Left lung (tissue), 10 donors: Measurements from ENCODE around the gene SLC28A3. TPM values are rescaled to one million over a fixed set of nuclear protein-coding genes. Genes with fewer than 3 reads are reported as not detected.

Experiments used
- ATAC-seq: fragments of 200-7000 bp; cut with Tn5 transposase; one replicate; pipeline ENCODE4 v1.9.1; 2020; ENCODE audit warnings: moderate library complexity
- DNase-seq, 4 donors: peaks; one replicate each; pipeline ENCODE4 v3.0.0-alpha.2; 2013 to 2020
- H3K27ac ChIP-seq, 2 donors: fragments of 200-600 bp; sonication (generic) in 1 of 2; one replicate each; pipeline versions ENCODE4 v1.5.0 to v1.8.0; 2020 to 2021
- H3K27me3 ChIP-seq, 2 donors: fragments of 200-600 bp; sonication (generic) in 1 of 2; one replicate each; pipeline versions ENCODE4 v1.5.0 to v1.8.0; 2020 to 2021
- H3K36me3 ChIP-seq, 2 donors: fragments of 200-600 bp; sonication (generic) in 1 of 2; one replicate each; pipeline versions ENCODE4 v1.5.0 to v1.8.0; 2020 to 2021
- H3K4me1 ChIP-seq, 2 donors: fragments of 200-600 bp; one replicate each; pipeline ENCODE4 v1.8.0; 2021
- H3K4me3 ChIP-seq, 2 donors: fragments of 200-600 bp; sonication (generic) in 1 of 2; one replicate each; pipeline versions ENCODE4 v1.5.0 to v1.8.0; 2020 to 2021; ENCODE audit warnings: mild to moderate bottlenecking in 1 of 2
- H3K9me3 ChIP-seq, 2 donors: fragments of 200-600 bp; sonication (generic) in 1 of 2; one replicate each; pipeline versions ENCODE4 v1.5.0 to v1.8.0; 2020 to 2021
- CTCF ChIP-seq, 2 donors: fragments of 200-600 bp; sonication (generic) in 1 of 2; IDR thresholded peaks; one replicate each; pipeline versions ENCODE4 v1.5.0 to v1.8.0; 2021; ENCODE audit warnings: antibody characterized with exemption in 2 of 2
- intact Hi-C, 2 donors: fragments of 100-400 bp; cut with DNase I; formaldehyde crosslinking; loops; one replicate each; pipeline versions ENCODE4 v1.11.2 to v1.14.2; 2022
- polyA plus RNA-seq, 6 donors: library from polyadenylated mRNA; unstranded; fragments of 120-200 nt; gene quantifications; one replicate each; pipeline ENCODE4 v1.2.1, GENCODE V29; 2013; ENCODE audit not compliant: insufficient read length in 6 of 6
- total RNA-seq, 2 donors: library from RNA; stranded (reverse); fragmentation: NEBNext Ultra II Directional; extraction: Animal tissue kit (Norgen Biotek cat#: 25700); gene quantifications; one replicate each; pipeline ENCODE4 v1.2.1, GENCODE V29; 2021
- donor health status: DM: no; HTN: yes; CAD: no.
- donor health status: DM: no; HTN: no; CAD: no.

The SLC28A3 gene
- total and polyA plus RNA-seq, 8 donors, result 0.23 to 1.5 (median 0.30) TPM

- intact Hi-C loops, result no loop called here
- Histone ChIP-seq H3K27ac (peak overlapping the region; percentile 61), H3K36me3 (no peaks in the 10 kb centered on the region), H3K9me3 (peaks cover 0 to 12% of the 10 kb centered on the region in 2 donors), H3K4me1 (peaks cover 0 to 16% of the 10 kb centered on the region in 2 donors), H3K4me3 (no peak overlapping the region), H3K27me3 (no peaks in the 10 kb centered on the region)
- no peak for TF ChIP-seq CTCF (IDR thresholded peaks at IDR 0.05)
- DNase-seq (peak in 1 of 4 donors; percentile 54), ATAC-seq (peak; percentile 91)
Measured at GRCh38 chr9:84331119-84331809, 9.3 kb downstream of the SLC28A3 start.

- intact Hi-C loops, result no loop called here
- Histone ChIP-seq H3K36me3 (no peaks in the 10 kb centered on the region), H3K27ac (no peak overlapping the region), H3K27me3 (no peaks in the 10 kb centered on the region), H3K4me3 (no peak overlapping the region), H3K9me3 (peaks cover 0 to 12% of the 10 kb centered on the region in 2 donors), H3K4me1 (peaks cover 0 to 16% of the 10 kb centered on the region in 2 donors)
- ATAC-seq (no peak), DNase-seq (no peak)
- TF ChIP-seq CTCF (IDR thresholded peaks at IDR 0.05), result no peak
Measured at GRCh38 chr9:84330246-84330645, 10.3 kb downstream of the SLC28A3 start.

- H3K27ac ChIP-seq, result no peak overlapping the region
- no peak for TF ChIP-seq CTCF (IDR thresholded peaks at IDR 0.05)
- H3K36me3 ChIP-seq, result no peaks in the 10 kb centered on the region
- no peaks in the 10 kb centered on the region for H3K27me3 ChIP-seq
- no peak overlapping the region for H3K4me3 ChIP-seq
- ATAC-seq (no peak), DNase-seq (no peak)
- H3K4me1 ChIP-seq, result peaks cover 0 to 35% of the 10 kb centered on the region in 2 donors
- intact Hi-C loops, result no loop called here
- peaks cover 0 to 12% of the 10 kb centered on the region in 2 donors for H3K9me3 ChIP-seq
Measured at GRCh38 chr9:84327184-84327583, 13.4 kb downstream of the SLC28A3 start.

- Histone ChIP-seq H3K27ac (no peak overlapping the region), H3K4me1 (peaks cover 0 to 20% of the 10 kb centered on the region in 2 donors), H3K36me3 (no peaks in the 10 kb centered on the region), H3K9me3 (peaks cover 0 to 12% of the 10 kb centered on the region in 2 donors), H3K27me3 (no peaks in the 10 kb centered on the region), H3K4me3 (no peak overlapping the region)
- no peak for TF ChIP-seq CTCF (IDR thresholded peaks at IDR 0.05)
- peak; percentile 74 for ATAC-seq
- no peak for DNase-seq
- intact Hi-C loops, result no loop called here
Measured at GRCh38 chr9:84325347-84325973, 15.1 kb downstream of the SLC28A3 start.

GRCh38 chr9:84324811-84325210 is 15.7 kb downstream of the SLC28A3 start:
- Histone ChIP-seq H3K36me3 (no peaks in the 10 kb centered on the region), H3K27ac (peak overlapping the region in 1 of 2 donors; percentile 85), H3K4me3 (no peak overlapping the region), H3K9me3 (peaks cover 0 to 12% of the 10 kb centered on the region in 2 donors), H3K4me1 (peaks cover 0 to 18% of the 10 kb centered on the region in 2 donors), H3K27me3 (no peaks in the 10 kb centered on the region)
- intact Hi-C loops, result no loop called here
- DNase-seq, result no peak
- TF ChIP-seq CTCF (IDR thresholded peaks at IDR 0.05), result no peak
- no peak for ATAC-seq
